Sigmoid colon (tissue), 7 donors: Measurements from ENCODE around the gene PRODH. TPM values are rescaled to one million over a fixed set of nuclear protein-coding genes. Genes with fewer than 3 reads are reported as not detected.
"Not testable (repeated sequence)": the region's sequence is repeated elsewhere in the genome, so short reads cannot be mapped to it uniquely, and the experiment has no call there.

ENCODE experiments used
- DNase-seq: peaks from one replicate; pipeline ENCODE4 v3.0.0-alpha.2; 2019
- H3K27ac ChIP-seq, 4 donors: fragments of 200-600 bp; sonication (generic); one replicate each; pipeline ENCODE4 v1.5.1; 2016 to 2019; ENCODE audit warnings: mild to moderate bottlenecking in 1 of 4
- H3K27me3 ChIP-seq, 3 donors: fragments of 200-600 bp; sonication (generic); one replicate each; pipeline ENCODE4 v1.5.1; 2019; ENCODE audit warnings: mild to moderate bottlenecking in 1 of 3
- H3K36me3 ChIP-seq, 4 donors: fragments of 200-600 bp; sonication (generic); one replicate each; pipeline ENCODE4 v1.5.1; 2016 to 2019
- H3K4me1 ChIP-seq, 4 donors: fragments of 200-600 bp; sonication (generic); one replicate each; pipeline ENCODE4 v1.5.1; 2017 to 2019
- H3K4me3 ChIP-seq, 4 donors: fragments of 200-600 bp; sonication (generic); one replicate each; pipeline ENCODE4 v1.5.1; 2017 to 2019; ENCODE audit warnings: mild to moderate bottlenecking in 2 of 4, moderate library complexity in 1 of 4
- H3K9me3 ChIP-seq, 4 donors: fragments of 200-600 bp in 3 of 4; sonication (generic) in 3 of 4; one replicate each; pipeline versions ENCODE4 v1.5.1 to v1.6.1; 2013 to 2019
- CTCF ChIP-seq, 4 experiments: fragments of 450-650 bp in 3 of 4; fragments of 200-600 bp in 1 of 4; IDR thresholded peaks; one replicate each; pipeline ENCODE4 v1.5.1; 2016 to 2019; ENCODE audit warnings: antibody characterized with exemption in 4 of 4, mild to moderate bottlenecking in 3 of 4, moderate library complexity in 2 of 4
- EP300 ChIP-seq, 4 donors: sonication (generic); formaldehyde crosslinking; IDR thresholded peaks; one replicate each; pipeline ENCODE4 v1.6.1; 2017; ENCODE audit warnings: antibody characterized with exemption in 4 of 4
- POLR2A ChIP-seq, 2 donors: fragments of 450-650 bp; IDR thresholded peaks; one replicate each; pipeline ENCODE4 v1.6.1; 2016; ENCODE audit warnings: antibody characterized with exemption in 2 of 2, mild to moderate bottlenecking in 2 of 2, moderate library complexity in 2 of 2
- POLR2AphosphoS5 ChIP-seq, 4 donors: sonication (generic); formaldehyde crosslinking; IDR thresholded peaks; one replicate each; pipeline ENCODE4 v1.6.1; 2017; ENCODE audit warnings: antibody characterized with exemption in 4 of 4
- WGBS, 2 donors: extraction: QIAGEN DNeasy Blood & Tissue Kit; methylation state at CpG; one replicate each; pipeline ENCODE4 v1.1.7; 2013; 5-methylcytosine and 5-hydroxymethylcytosine counted together
- intact Hi-C: fragments of 100-400 bp; cut with DNase I; formaldehyde crosslinking; loops from one replicate; pipeline ENCODE4 v1.15.1; 2023
- polyA plus RNA-seq, 3 donors: library from polyadenylated mRNA; stranded (reverse); fragments of 200-250 nt; gene quantifications; one replicate each; pipeline ENCODE4 v1.2.3, GENCODE V29; 2013
- total RNA-seq, 4 donors: library from RNA; depleted of rRNA; stranded (reverse); fragments of >200 nt; gene quantifications; one replicate each; pipeline ENCODE4 v1.1.0, GENCODE V29; 2016
- donor health status: healthy with polysubstance abuse.
- donor health status: Bipolar disorder and iron deficiency.
- donor health status: healthy.

Gene PRODH
- total and polyA plus RNA-seq, 7 donors, result 2.5 to 4.8 (median 3.6) TPM; not detected in 2

GRCh38 chr22:18950141-18950540 lies 14.0 kb upstream of the PRODH start:
- no peak overlapping the region for H3K27ac ChIP-seq
- H3K36me3 ChIP-seq, result no peaks in the 10 kb centered on the region
- H3K4me3 ChIP-seq, result no peak overlapping the region
- H3K9me3 ChIP-seq, result no peaks in the 10 kb centered on the region
- intact Hi-C loops, result no loop called here
- DNase-seq, result peak; percentile 52
- whole genome bisulfite sequencing, 2 donors, result 75 to 92% methylated on average over 5 of the region's 5 CpGs
- peaks cover 0 to 28% (median 0%) of the 10 kb centered on the region in 3 donors for H3K27me3 ChIP-seq
- no peak for TF ChIP-seq POLR2A (IDR thresholded peaks at IDR 0.05)
- no peak for TF ChIP-seq CTCF (IDR thresholded peaks at IDR 0.05)
- TF ChIP-seq EP300 (IDR thresholded peaks at IDR 0.05), result no peak
- TF ChIP-seq POLR2AphosphoS5 (IDR thresholded peaks at IDR 0.05), result no peak
- H3K4me1 ChIP-seq, result no peaks in the 10 kb centered on the region

GRCh38 chr22:18947905-18948304 lies 11.8 kb upstream of the PRODH start:
- Histone ChIP-seq H3K4me1 (no peaks in the 10 kb centered on the region), H3K36me3 (no peaks in the 10 kb centered on the region), H3K9me3 (no peaks in the 10 kb centered on the region), H3K4me3 (no peak overlapping the region), H3K27me3 (peaks cover 0 to 24% (median 0%) of the 10 kb centered on the region in 3 donors), H3K27ac (no peak overlapping the region)
- WGBS, 2 donors, result 71 to 76% methylated on average over 12 of the region's 12 CpGs
- peak; percentile 58 for DNase-seq
- intact Hi-C loops, result no loop called here
- TF ChIP-seq POLR2A (IDR thresholded peaks at IDR 0.05) (no peak), CTCF (IDR thresholded peaks at IDR 0.05) (no peak), EP300 (IDR thresholded peaks at IDR 0.05) (no peak), POLR2AphosphoS5 (IDR thresholded peaks at IDR 0.05) (no peak)

GRCh38 chr22:18947105-18947504 lies 11.0 kb upstream of the PRODH start:
- H3K4me1 ChIP-seq, H3K36me3 ChIP-seq, intact Hi-C loops, H3K9me3 ChIP-seq, H3K27ac ChIP-seq, H3K4me3 ChIP-seq: not testable (repeated sequence)
- DNase-seq, result peak; percentile 37
- 59 to 82% methylated on average over 3 of the region's 9 CpGs for WGBS, 2 donors
- H3K27me3 ChIP-seq, result peaks cover 0 to 24% (median 0%) of the 10 kb centered on the region in 3 donors

GRCh38 chr22:18938691-18939090 lies 2.6 kb upstream of the PRODH start:
- WGBS, 2 donors, result 19 to 23% methylated on average over 4 of the region's 8 CpGs
- H3K27ac ChIP-seq, DNase-seq, H3K27me3 ChIP-seq, H3K9me3 ChIP-seq, H3K4me1 ChIP-seq, intact Hi-C loops, H3K4me3 ChIP-seq, H3K36me3 ChIP-seq: not testable (repeated sequence)

- intact Hi-C loops, H3K4me3 ChIP-seq, H3K9me3 ChIP-seq, H3K36me3 ChIP-seq, H3K27ac ChIP-seq, DNase-seq, H3K4me1 ChIP-seq, H3K27me3 ChIP-seq: not testable (repeated sequence)
- no CpG with 5 or more reads among the region's 7 CpGs for WGBS, 2 donors
Observed at GRCh38 chr22:18934688-18935087, 1.4 kb downstream of the PRODH start.

DNA sequence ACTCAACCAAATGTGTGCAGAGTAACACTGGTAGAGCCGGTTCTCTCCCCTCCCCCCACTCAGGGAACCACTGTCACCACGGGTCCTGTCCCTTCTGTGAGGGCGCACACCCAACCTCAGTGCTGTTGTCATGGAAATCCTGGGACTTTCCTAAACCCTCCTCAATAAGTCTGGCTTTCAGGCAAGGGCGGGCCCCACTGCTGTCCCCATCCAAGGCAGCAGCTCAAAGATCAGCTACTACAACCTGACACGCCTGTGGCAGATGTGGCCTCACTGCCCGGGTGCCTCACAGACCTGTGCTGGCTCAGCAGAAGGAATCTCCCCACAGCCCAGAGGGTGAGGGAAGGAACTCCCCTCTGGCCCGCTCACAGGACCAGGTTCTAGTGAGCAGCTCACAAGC lies 2.2 kb downstream of the PRODH start:
- Histone ChIP-seq H3K27me3 (no peaks in the 10 kb centered on the region), H3K4me3 (no peak overlapping the region), H3K9me3 (no peaks in the 10 kb centered on the region), H3K36me3 (no peaks in the 10 kb centered on the region), H3K4me1 (no peaks in the 10 kb centered on the region), H3K27ac (no peak overlapping the region)
- no peak for DNase-seq
- intact Hi-C loops, result no loop called here
- TF ChIP-seq POLR2AphosphoS5 (IDR thresholded peaks at IDR 0.05), result no peak
- no CpG with 5 or more reads among the region's 7 CpGs for WGBS, 2 donors

DNA sequence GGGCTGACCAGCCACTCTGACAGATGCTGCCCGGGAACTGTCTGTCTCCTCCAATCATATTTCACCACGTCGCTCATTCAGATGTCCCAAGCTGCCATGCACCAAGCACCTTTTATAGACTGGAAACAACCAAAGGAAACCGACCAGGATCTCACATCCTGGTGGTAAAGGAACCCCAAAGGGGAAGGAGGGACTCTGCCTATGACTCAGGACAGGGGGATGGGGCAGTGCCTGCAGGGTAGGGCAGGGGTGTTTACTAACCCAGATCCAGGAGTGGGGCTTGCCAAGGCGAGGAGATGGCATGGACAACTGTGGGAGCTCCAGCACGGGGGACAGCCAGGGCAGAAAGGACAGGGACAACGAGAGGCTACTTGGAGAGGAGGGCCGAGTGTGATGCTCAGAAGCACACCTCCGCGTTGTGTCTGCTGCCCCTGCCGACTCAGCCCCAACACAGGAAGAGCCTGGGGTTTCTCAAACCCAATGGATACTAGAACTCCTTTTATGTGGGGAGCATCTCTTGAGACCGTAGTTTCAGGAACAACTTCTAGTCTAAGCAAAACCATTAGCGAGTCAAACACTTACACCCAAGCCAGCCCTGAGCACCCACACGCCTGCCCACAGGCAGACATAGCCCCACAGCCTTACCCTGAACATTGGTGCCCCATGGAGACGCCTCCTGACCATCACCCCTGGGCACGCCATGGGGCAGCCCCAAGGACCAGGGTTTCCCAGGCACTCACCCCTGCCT lies 4.0 kb downstream of the PRODH start:
- DNase-seq, result no peak
- H3K36me3 ChIP-seq, result no peaks in the 10 kb centered on the region
- TF ChIP-seq POLR2A (IDR thresholded peaks at IDR 0.05), result no peak
- TF ChIP-seq POLR2AphosphoS5 (IDR thresholded peaks at IDR 0.05), result no peak
- intact Hi-C loops, result no loop called here
- no peaks in the 10 kb centered on the region for H3K4me1 ChIP-seq
- no peak overlapping the region for H3K27ac ChIP-seq
- no peak overlapping the region for H3K4me3 ChIP-seq
- no peaks in the 10 kb centered on the region for H3K27me3 ChIP-seq
- no CpG with 5 or more reads among the region's 16 CpGs for WGBS, 2 donors
- H3K9me3 ChIP-seq, result no peaks in the 10 kb centered on the region
